Measurements from ENCODE around the gene TCEA2. TPM values are rescaled to one million over a fixed set of nuclear protein-coding genes. Genes with fewer than 3 reads are reported as not detected.

The TCEA2 gene
- total and polyA plus RNA-seq, 9 of the 15 experiments (the other 6 are each of a cell fraction or from before 2014, with no cell fraction given), result 1.4 to 28.7 (median 5.4) TPM

- TF ChIP-seq MED1 (CRISPR knock-in tag; IDR thresholded peaks at IDR 0.05; ENCODE audit: borderline replicate concordance) (no peak), XRCC5 (IDR thresholded peaks at IDR 0.05; ENCODE audit: low read depth, low read length) (0 out of 2 replicates have a peak, but pooled peaks have one; percentile 35), TCFL5 (CRISPR knock-in tag; conservative IDR thresholded peaks at IDR 0.05) (no peak), TFAP4 (CRISPR knock-in tag; IDR thresholded peaks at IDR 0.05; ENCODE audit: borderline replicate concordance) (0 out of 2 replicates have a peak, but pooled peaks have one; percentile 32), POLR2H (tag; IDR thresholded peaks at IDR 0.05; ENCODE audit: low read depth) (no peak), SPI1 (IDR thresholded peaks at IDR 0.05; ENCODE audit: borderline replicate concordance, low read depth, low read length) (no peak), MXD1 (CRISPR knock-in tag; IDR thresholded peaks at IDR 0.05; ENCODE audit: borderline replicate concordance, poor library complexity, severe bottlenecking) (no peak), KLF6 (CRISPR knock-in tag; IDR thresholded peaks at IDR 0.05; ENCODE audit: borderline replicate concordance) (no peak), ERF (CRISPR knock-in tag; IDR thresholded peaks at IDR 0.05) (no peak), SMAD4 (CRISPR knock-in tag; conservative IDR thresholded peaks at IDR 0.05) (0 out of 2 replicates have a peak, but pooled peaks have one; percentile 17), NCOR1 (IDR thresholded peaks at IDR 0.05) (no peak), NR2F6 (CRISPR knock-in tag; IDR thresholded peaks at IDR 0.05) (no peak), NR0B1 (IDR thresholded peaks at IDR 0.05; ENCODE audit: partially characterized antibody) (no peak), ARID1B (IDR thresholded peaks at IDR 0.05) (0 out of 2 replicates have a peak, but pooled peaks have one; percentile 9), CHD1 (IDR thresholded peaks at IDR 0.05; ENCODE audit: low read length) (no peak), NFRKB (IDR thresholded peaks at IDR 0.05; ENCODE audit: low read depth) (0 out of 2 replicates have a peak, but pooled peaks have one; percentile 30), NONO (IDR thresholded peaks at IDR 0.05; ENCODE audit: low read depth in 2 of 2, low read length in 1 of 2) (no peak), UBTF (IDR thresholded peaks at IDR 0.05; ENCODE audit: borderline replicate concordance in 1 of 2, low read depth in 2 of 2, low read length in 2 of 2) (0 out of 4 replicates have a peak, but pooled peaks of 1 of the 2 experiments have one; percentile 21), BRF1 (IDR thresholded peaks at IDR 0.05; ENCODE audit: borderline replicate concordance, extremely low read depth, insufficient read length) (no peak), ZFPM2 (CRISPR knock-in tag; IDR thresholded peaks at IDR 0.05) (no peak), MTA3 (IDR thresholded peaks at IDR 0.05; ENCODE audit: borderline replicate concordance) (no peak), KDM4B (IDR thresholded peaks at IDR 0.05; ENCODE audit: borderline replicate concordance in 2 of 2, low read depth in 1 of 2) (0 out of 4 replicates have a peak, but pooled peaks of 1 of the 2 experiments have one; percentile 25), YY1 (IDR thresholded peaks at IDR 0.05; ENCODE audit: borderline replicate concordance in 1 of 3, control insufficient read depth in 1 of 3, extremely low read depth in 1 of 3, insufficient read depth in 3 of 3, insufficient read length in 1 of 3, insufficient replicate concordance in 2 of 3, low read depth in 1 of 3, low read length in 2 of 3) (peak in 1 of 3 experiments; percentile 55)
Observed at GRCh38 chr20:64049878-64050260, 13.1 kb upstream of the TCEA2 start (continued).
